Fibroblast of skin of left quadriceps (primary cell): ENCODE measurements around the gene DLGAP3.

ENCODE experiments used
- DNase-seq, 2 experiments: peaks; one replicate each; pipeline ENCODE4 v3.0.0-alpha.2; 2013; ENCODE audit warnings: low read depth in 2 of 2

The DLGAP3 gene

GRCh38 chr1:34904236-34905097, 25.0 kb downstream of the DLGAP3 start:
- DNase-seq = no peak

- no peak for DNase-seq
Measured at GRCh38 chr1:34901919-34902318, 27.5 kb downstream of the DLGAP3 start.

- DNase-seq = no peak
Measured at GRCh38 chr1:34900775-34901502, 28.5 kb downstream of the DLGAP3 start.

- no peak for DNase-seq
Measured at GRCh38 chr1:34899906-34900305, 29.5 kb downstream of the DLGAP3 start.

GRCh38 chr1:34899471-34899870, 30.0 kb downstream of the DLGAP3 start:
- no peak for DNase-seq

GRCh38 chr1:34898330-34898761, 31.1 kb downstream of the DLGAP3 start:
- no peak for DNase-seq

- DNase-seq = no peak
Measured at GRCh38 chr1:34896612-34897011, 32.8 kb downstream of the DLGAP3 start.

- DNase-seq = no peak
Measured at GRCh38 chr1:34889705-34890104, 39.7 kb downstream of the DLGAP3 start.

GRCh38 chr1:34887593-34887992, 41.9 kb downstream of the DLGAP3 start:
- DNase-seq = no peak

- DNase-seq = no peak
Measured at GRCh38 chr1:34885405-34886247, 43.8 kb downstream of the DLGAP3 start.

GRCh38 chr1:34884961-34885360, 44.5 kb downstream of the DLGAP3 start:
- no peak for DNase-seq

GRCh38 chr1:34884536-34884935, 44.9 kb downstream of the DLGAP3 start:
- no peak for DNase-seq

GRCh38 chr1:34879230-34879629, 50.2 kb downstream of the DLGAP3 start:
- DNase-seq = no peak

GRCh38 chr1:34876406-34876805, 53.0 kb downstream of the DLGAP3 start:
- DNase-seq = no peak

- no peak for DNase-seq
Measured at GRCh38 chr1:34874296-34874952, 55.0 kb downstream of the DLGAP3 start.

GRCh38 chr1:34872133-34872503, 57.3 kb downstream of the DLGAP3 start:
- DNase-seq = no peak

- DNase-seq = no peak
Measured at GRCh38 chr1:34871443-34872132, 57.9 kb downstream of the DLGAP3 start.

- no peak for DNase-seq
Measured at GRCh38 chr1:34870395-34870794, 59.1 kb downstream of the DLGAP3 start.

- no peak for DNase-seq
Measured at GRCh38 chr1:34869760-34870159, 59.7 kb downstream of the DLGAP3 start.

- no peak for DNase-seq
Measured at GRCh38 chr1:34868230-34869049, 61.0 kb downstream of the DLGAP3 start.
